Activated T-cell treated with anti-CD3 and anti-CD28 coated beads for 24 hours (primary cell): ENCODE results near the gene FIBIN.
"Not testable (repeated sequence)": the region's sequence is repeated elsewhere in the genome, so short reads cannot be mapped to it uniquely, and the experiment has no call there.

Experiments
- DNase-seq: peaks from one replicate; pipeline ENCODE4 v3.0.0-alpha.2; 2020; ENCODE audit warnings: low read depth

FIBIN gene

GRCh38 chr11:26977209-26977608, 16.7 kb upstream of the FIBIN start:
- DNase-seq: not testable (repeated sequence)

GRCh38 chr11:26983645-26984044, 10.3 kb upstream of the FIBIN start:
- DNase-seq: no peak

GRCh38 chr11:26985470-26985869, 8.4 kb upstream of the FIBIN start:
- DNase-seq: no peak

GRCh38 chr11:26985943-26986342, 8.0 kb upstream of the FIBIN start:
- DNase-seq: no peak

GRCh38 chr11:26987272-26987671, 6.6 kb upstream of the FIBIN start:
- no peak for DNase-seq

GRCh38 chr11:26987731-26988130, 6.2 kb upstream of the FIBIN start:
- DNase-seq: no peak

GRCh38 chr11:26992031-26992541, 1.8 kb upstream of the FIBIN start:
- no peak for DNase-seq

- no peak for DNase-seq
These were observed 751 bp downstream of the FIBIN start for GRCh38 chr11:26994631-26995095.

- no peak for DNase-seq
These were observed 2.0 kb downstream of the FIBIN start for GRCh38 chr11:26995701-26996460.

GRCh38 chr11:26997378-26997777, 3.5 kb downstream of the FIBIN start:
- DNase-seq: no peak

GRCh38 chr11:27001136-27001730, 7.3 kb downstream of the FIBIN start:
- DNase-seq: not testable (repeated sequence)

- no peak for DNase-seq
These were observed 8.5 kb downstream of the FIBIN start for GRCh38 chr11:27002431-27002830.

GRCh38 chr11:27002838-27003237, 8.9 kb downstream of the FIBIN start:
- DNase-seq: no peak

GRCh38 chr11:27004103-27004502, 10.2 kb downstream of the FIBIN start:
- DNase-seq: no peak

GRCh38 chr11:27008811-27009535, 15.1 kb downstream of the FIBIN start:
- DNase-seq: no peak

GRCh38 chr11:27011560-27012233, 17.8 kb downstream of the FIBIN start:
- no peak for DNase-seq

- no peak for DNase-seq
These were observed 18.5 kb downstream of the FIBIN start for GRCh38 chr11:27012234-27012921.

- DNase-seq: no peak
These were observed 20.0 kb downstream of the FIBIN start for GRCh38 chr11:27013781-27014361.

- DNase-seq: no peak
These were observed 25.1 kb downstream of the FIBIN start for GRCh38 chr11:27018902-27019529.

- no peak for DNase-seq
These were observed 26.8 kb downstream of the FIBIN start for GRCh38 chr11:27020751-27021150.
